ENCODE results near the gene CCS.

Gene CCS

DNA sequence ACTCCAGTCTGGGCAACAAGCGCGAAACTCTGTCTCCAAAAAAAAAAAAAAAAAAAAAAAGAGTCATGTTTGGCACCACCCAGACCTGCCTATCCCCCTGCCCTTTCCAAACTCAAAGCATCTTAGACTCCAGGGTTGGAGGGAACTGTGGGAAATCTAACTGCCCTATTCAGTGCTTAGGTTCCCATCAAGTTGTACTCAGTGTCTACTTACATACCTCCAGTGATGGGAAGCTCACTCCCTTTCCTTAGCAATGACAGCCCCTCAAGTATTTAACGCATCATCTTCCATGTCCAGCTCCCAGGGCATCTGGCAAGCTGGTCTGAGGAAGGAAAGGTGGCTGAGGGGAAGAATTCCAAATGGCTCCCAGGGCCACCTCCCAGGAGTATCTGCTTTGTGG is 43.3 kb upstream of the CCS start:
- no peak for TF ChIP-seq EZH2phosphoT487 (IDR thresholded peaks at IDR 0.05; ENCODE audit: borderline replicate concordance, low read length)
- TF ChIP-seq CTCF (IDR thresholded peaks at IDR 0.05; ENCODE audit: low read depth, low read length, poor library complexity, severe bottlenecking) = no peak
- H3K4me3 ChIP-seq (ENCODE audit: low read length) = no peak overlapping the region
- H3K9me3 ChIP-seq (ENCODE audit: control insufficient read depth, insufficient read depth, low read length) = no peaks in the 10 kb centered on the region
- H3K36me3 ChIP-seq (ENCODE audit: control insufficient read depth, low read length) = no peaks in the 10 kb centered on the region
- no peaks in the 10 kb centered on the region for H3K9me2 ChIP-seq (replicated peaks; ENCODE audit: control insufficient read depth, low read length)
- no peak overlapping the region for H3K4me2 ChIP-seq (ENCODE audit: low read length)
- H3K4me1 ChIP-seq (ENCODE audit: control insufficient read depth, low read length) = peaks cover 17% of the 10 kb centered on the region
- H3K79me2 ChIP-seq (ENCODE audit: control insufficient read depth, low read length) = peaks cover 6% of the 10 kb centered on the region
- H3F3A ChIP-seq (ENCODE audit: control insufficient read depth, insufficient read depth) = no peaks in the 10 kb centered on the region
- H4K20me1 ChIP-seq (ENCODE audit: control insufficient read depth, insufficient read depth, low read depth, low read length) = no peaks in the 10 kb centered on the region
- H3K27me3 ChIP-seq (ENCODE audit: control insufficient read depth, low read length) = peaks cover 42% of the 10 kb centered on the region
- H3K27ac ChIP-seq (ENCODE audit: low read depth, low read length) = no peak overlapping the region

- Histone ChIP-seq H3K36me3 (ENCODE audit: control insufficient read depth, low read length) (no peaks in the 10 kb centered on the region), H4K20me1 (ENCODE audit: control insufficient read depth, insufficient read depth, low read depth, low read length) (no peaks in the 10 kb centered on the region), H3K4me2 (ENCODE audit: low read length) (no peak overlapping the region), H3K9me2 (replicated peaks; ENCODE audit: control insufficient read depth, low read length) (no peaks in the 10 kb centered on the region), H3K79me2 (ENCODE audit: control insufficient read depth, low read length) (no peaks in the 10 kb centered on the region), H3K27ac (ENCODE audit: low read depth, low read length) (no peak overlapping the region), H3K9me3 (ENCODE audit: control insufficient read depth, insufficient read depth, low read length) (no peaks in the 10 kb centered on the region), H3F3A (ENCODE audit: control insufficient read depth, insufficient read depth) (no peaks in the 10 kb centered on the region), H3K27me3 (ENCODE audit: control insufficient read depth, low read length) (peaks cover 45% of the 10 kb centered on the region), H3K4me3 (ENCODE audit: low read length) (no peak overlapping the region), H3K4me1 (ENCODE audit: control insufficient read depth, low read length) (peaks cover 10% of the 10 kb centered on the region)
- TF ChIP-seq CTCF (IDR thresholded peaks at IDR 0.05; ENCODE audit: low read depth, low read length, poor library complexity, severe bottlenecking) (no peak), EZH2phosphoT487 (IDR thresholded peaks at IDR 0.05; ENCODE audit: borderline replicate concordance, low read length) (no peak)
These were observed 42.1 kb upstream of the CCS start for GRCh38 chr11:66550887-66551286.

- Histone ChIP-seq H3K27me3 (ENCODE audit: control insufficient read depth, low read length) (peaks cover 13% of the 10 kb centered on the region; the same call in 1 of the 2 replicates), H3K79me2 (ENCODE audit: control insufficient read depth, low read length) (no peaks in the 10 kb centered on the region), H3K27ac (ENCODE audit: low read depth, low read length) (no peak overlapping the region), H3F3A (ENCODE audit: control insufficient read depth, insufficient read depth) (no peaks in the 10 kb centered on the region), H4K20me1 (ENCODE audit: control insufficient read depth, insufficient read depth, low read depth, low read length) (no peaks in the 10 kb centered on the region), H3K36me3 (ENCODE audit: control insufficient read depth, low read length) (no peaks in the 10 kb centered on the region), H3K4me2 (ENCODE audit: low read length) (no peak overlapping the region), H3K9me3 (ENCODE audit: control insufficient read depth, insufficient read depth, low read length) (no peaks in the 10 kb centered on the region), H3K9me2 (replicated peaks; ENCODE audit: control insufficient read depth, low read length) (no peaks in the 10 kb centered on the region), H3K4me1 (ENCODE audit: control insufficient read depth, low read length) (no peaks in the 10 kb centered on the region), H3K4me3 (ENCODE audit: low read length) (no peak overlapping the region)
- TF ChIP-seq CTCF (IDR thresholded peaks at IDR 0.05; ENCODE audit: low read depth, low read length, poor library complexity, severe bottlenecking) = no peak
These were observed 38.4 kb upstream of the CCS start for GRCh38 chr11:66554602-66555001.

- no peaks in the 10 kb centered on the region for H3K9me2 ChIP-seq (replicated peaks; ENCODE audit: control insufficient read depth, low read length)
- no peaks in the 10 kb centered on the region for H3K36me3 ChIP-seq (ENCODE audit: control insufficient read depth, low read length)
- no peak overlapping the region for H3K4me3 ChIP-seq (ENCODE audit: low read length)
- H3F3A ChIP-seq (ENCODE audit: control insufficient read depth, insufficient read depth) = no peaks in the 10 kb centered on the region
- no peaks in the 10 kb centered on the region for H3K9me3 ChIP-seq (ENCODE audit: control insufficient read depth, insufficient read depth, low read length)
- H3K27ac ChIP-seq (ENCODE audit: low read depth, low read length) = no peak overlapping the region
- 0 out of 2 replicates have a peak, but pooled peaks cover 7% of the 10 kb centered on the region for H3K27me3 ChIP-seq (ENCODE audit: control insufficient read depth, low read length)
- TF ChIP-seq EZH2phosphoT487 (IDR thresholded peaks at IDR 0.05; ENCODE audit: borderline replicate concordance, low read length) = no peak
- H4K20me1 ChIP-seq (ENCODE audit: control insufficient read depth, insufficient read depth, low read depth, low read length) = no peaks in the 10 kb centered on the region
- H3K79me2 ChIP-seq (ENCODE audit: control insufficient read depth, low read length) = no peaks in the 10 kb centered on the region
- H3K4me1 ChIP-seq (ENCODE audit: control insufficient read depth, low read length) = no peaks in the 10 kb centered on the region
- H3K4me2 ChIP-seq (ENCODE audit: low read length) = no peak overlapping the region
These were observed 37.6 kb upstream of the CCS start for GRCh38 chr11:66555416-66555815.
